ENCODE data around the gene MOAP1. TPM values are rescaled to one million over a fixed set of nuclear protein-coding genes. Genes with fewer than 3 reads are reported as not detected.
"Not testable (repeated sequence)": the region's sequence is repeated elsewhere in the genome, so short reads cannot be mapped to it uniquely, and the experiment has no call there.

The MOAP1 gene
- total RNA-seq, 5 donors from 2014 or later (not counting 1 experiment from before 2014, with no cell fraction given): 45.1 to 96.8 (median 47.9) TPM

DNA sequence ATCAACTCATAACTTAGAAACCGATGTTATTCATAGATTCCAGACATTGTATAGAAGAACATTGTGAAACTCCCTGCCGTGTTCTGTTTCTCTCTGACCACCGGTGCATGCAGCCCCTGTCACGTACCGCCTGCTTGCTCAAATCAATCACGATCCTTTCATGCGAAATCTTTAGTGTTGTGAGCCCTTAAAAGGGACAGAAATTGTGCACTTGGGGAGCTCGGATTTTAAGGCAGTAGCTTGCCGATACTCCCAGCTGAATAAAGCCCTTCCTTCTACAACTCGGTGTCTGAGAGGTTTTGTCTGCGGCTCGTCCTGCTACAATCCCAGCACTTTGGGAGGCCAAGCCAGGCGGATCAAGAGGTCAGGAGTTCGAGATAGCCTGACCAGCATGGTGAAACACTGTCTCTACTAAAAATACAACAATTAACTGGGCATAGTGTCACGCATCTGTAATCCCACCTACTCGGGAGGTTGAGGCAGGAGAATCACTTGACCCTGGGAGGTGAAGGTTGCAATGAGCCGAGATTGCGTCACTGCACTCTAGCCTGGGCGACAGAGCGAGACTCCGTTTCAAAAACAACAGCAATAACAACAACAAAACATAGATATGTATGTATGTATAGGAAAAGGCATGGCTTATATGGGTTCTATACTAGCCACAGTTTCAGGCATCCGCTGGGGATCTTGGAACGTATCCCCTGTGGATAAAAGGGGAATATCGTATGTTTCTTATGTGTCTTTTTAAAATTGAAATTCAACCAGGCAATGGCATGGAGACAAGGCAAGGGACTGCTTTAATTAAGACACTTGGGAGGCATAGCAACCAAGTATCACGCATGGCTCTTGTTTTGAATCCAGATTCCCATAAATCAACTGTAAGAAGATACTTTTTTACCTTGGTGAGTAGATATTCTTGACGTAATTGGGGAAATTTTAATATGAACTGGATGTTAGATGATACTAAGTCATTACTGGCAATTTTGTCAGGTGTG, 19.1 kb downstream of the MOAP1 start:
- H3K9me3 ChIP-seq; H3K36me3 ChIP-seq (ENCODE audit: control insufficient read depth in 2 of 2, extremely low read depth in 1 of 2, insufficient read depth in 1 of 2, low read length in 1 of 2); H3K27me3 Mint-ChIP-seq; ATAC-seq (replicated peaks in 1 of 4); H3K27ac ChIP-seq (ENCODE audit: low read length); H3K4me3 ChIP-seq (ENCODE audit: control insufficient read depth in 1 of 2, extremely low read depth in 1 of 2, low read length in 1 of 2); POLR2A ChIA-PET; CTCF ChIA-PET; DNase-seq; H3K27me3 ChIP-seq (replicated peaks in 1 of 2; ENCODE audit: control insufficient read depth in 2 of 2, extremely low read depth in 1 of 2, insufficient read depth in 2 of 2, low read length in 1 of 2); H3K36me3 Mint-ChIP-seq; H3K9me3 Mint-ChIP-seq; H3K4me1 ChIP-seq (ENCODE audit: control insufficient read depth in 1 of 2, extremely low read depth in 1 of 2, insufficient read depth in 2 of 2, low read length in 2 of 2); H3K4me3 Mint-ChIP-seq; H3K27ac Mint-ChIP-seq; H3K4me1 Mint-ChIP-seq: not testable (repeated sequence)
- WGBS (ENCODE audit: insufficient coverage): 86% methylated on average over 7 of the region's 26 CpGs

DNA sequence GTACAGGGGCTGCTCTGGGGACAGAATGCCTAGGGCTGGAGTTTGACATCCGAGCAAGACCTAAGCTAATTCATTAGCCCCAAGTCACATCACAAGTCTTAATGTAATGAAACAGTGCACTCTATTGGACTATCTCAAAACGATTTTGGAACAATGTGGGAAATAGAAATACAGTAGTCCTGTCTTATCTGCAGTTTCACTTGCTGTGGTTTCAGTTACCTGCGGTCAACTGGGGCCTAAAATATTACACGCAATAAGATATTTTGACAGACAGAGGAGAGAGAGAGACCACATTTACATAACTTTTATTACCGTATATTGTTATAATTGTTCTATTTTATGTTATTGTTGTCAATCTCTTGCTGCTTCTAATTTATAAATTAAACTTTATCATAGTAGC, 21.1 kb downstream of the MOAP1 start:
- no peaks in the 10 kb centered on the region for H3K9me3 ChIP-seq
- Mint-ChIP-seq H3K4me3 (no peak overlapping the region), H3K36me3 (no peaks in the 10 kb centered on the region), H3K27me3 (no peaks in the 10 kb centered on the region), H3K4me1 (no peaks in the 10 kb centered on the region), H3K9me3 (no peaks in the 10 kb centered on the region), H3K27ac (no peak overlapping the region)
- ChIA-PET POLR2A (interaction anchor here in 1 of 2 donors (0.6 kb wide), 1 partner anchor 15 kb away, joined by 7 read pairs; no protein-coding TSS in a partner anchor), CTCF (interaction anchor here (0.8 to 1.0 kb wide), 2 partner anchors 12 to 229 kb away, joined by 3 read pairs; no protein-coding TSS in a partner anchor)
- H3K4me3 ChIP-seq (ENCODE audit: control insufficient read depth in 1 of 2, extremely low read depth in 1 of 2, low read length in 1 of 2): no peak overlapping the region
- H3K27me3 ChIP-seq (replicated peaks in 1 of 2; ENCODE audit: control insufficient read depth in 2 of 2, extremely low read depth in 1 of 2, insufficient read depth in 2 of 2, low read length in 1 of 2): no peaks in the 10 kb centered on the region
- H3K4me1 ChIP-seq (ENCODE audit: control insufficient read depth in 1 of 2, extremely low read depth in 1 of 2, insufficient read depth in 2 of 2, low read length in 2 of 2): no peaks in the 10 kb centered on the region
- WGBS (ENCODE audit: insufficient coverage): no CpG with 5 or more reads among the region's 5 CpGs
- ATAC-seq (replicated peaks in 1 of 4) (no peak), DNase-seq (no peak)
- no peaks in the 10 kb centered on the region for H3K36me3 ChIP-seq (ENCODE audit: control insufficient read depth in 2 of 2, extremely low read depth in 1 of 2, insufficient read depth in 1 of 2, low read length in 1 of 2)
- H3K27ac ChIP-seq (ENCODE audit: low read length): no peak overlapping the region

GRCh38 chr14:93161411-93161940, 23.2 kb downstream of the MOAP1 start:
- Mint-ChIP-seq H3K4me3 (no peak overlapping the region), H3K27me3 (no peaks in the 10 kb centered on the region), H3K9me3 (no peaks in the 10 kb centered on the region), H3K4me1 (no peaks in the 10 kb centered on the region), H3K27ac (no peak overlapping the region), H3K36me3 (no peaks in the 10 kb centered on the region)
- no peak for ATAC-seq (replicated peaks in 1 of 4)
- H3K27ac ChIP-seq (ENCODE audit: low read length): no peak overlapping the region
- 64% methylated on average over 3 of the region's 4 CpGs for WGBS (ENCODE audit: insufficient coverage)
- H3K4me1 ChIP-seq (ENCODE audit: control insufficient read depth in 1 of 2, extremely low read depth in 1 of 2, insufficient read depth in 2 of 2, low read length in 2 of 2): no peaks in the 10 kb centered on the region
- no peaks in the 10 kb centered on the region for H3K36me3 ChIP-seq (ENCODE audit: control insufficient read depth in 2 of 2, extremely low read depth in 1 of 2, insufficient read depth in 1 of 2, low read length in 1 of 2)
- H3K27me3 ChIP-seq (replicated peaks in 1 of 2; ENCODE audit: control insufficient read depth in 2 of 2, extremely low read depth in 1 of 2, insufficient read depth in 2 of 2, low read length in 1 of 2): no peaks in the 10 kb centered on the region
- ChIA-PET CTCF (no interaction called here), POLR2A (no interaction called here)
- H3K9me3 ChIP-seq: no peaks in the 10 kb centered on the region
- no peak overlapping the region for H3K4me3 ChIP-seq (ENCODE audit: control insufficient read depth in 1 of 2, extremely low read depth in 1 of 2, low read length in 1 of 2)
- no peak for DNase-seq

DNA sequence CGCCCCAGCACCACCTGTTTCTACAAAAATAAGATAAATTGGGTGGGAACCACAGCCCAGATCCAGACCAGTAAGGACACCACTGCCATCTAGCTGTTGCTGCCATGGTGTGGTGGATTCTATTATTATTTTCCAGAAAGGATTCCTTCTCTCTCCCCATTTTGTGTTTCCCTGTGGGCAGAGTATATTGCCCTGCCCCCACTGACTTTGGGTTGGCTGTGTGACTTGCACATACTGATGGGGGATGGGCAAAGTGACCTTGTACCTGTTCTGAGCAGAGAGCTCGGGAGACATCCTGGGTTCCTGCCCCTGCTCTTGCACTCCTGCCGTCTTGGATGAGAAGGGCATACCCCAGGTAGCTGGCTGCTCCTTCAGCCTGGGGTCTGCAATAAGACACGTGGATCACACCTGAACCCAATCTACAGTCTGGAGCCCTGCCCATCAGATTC, 24.3 kb downstream of the MOAP1 start:
- H3K9me3 ChIP-seq: no peaks in the 10 kb centered on the region
- POLR2A ChIA-PET: no interaction called here
- H3K4me1 ChIP-seq (ENCODE audit: control insufficient read depth in 1 of 2, extremely low read depth in 1 of 2, insufficient read depth in 2 of 2, low read length in 2 of 2): no peaks in the 10 kb centered on the region
- no peaks in the 10 kb centered on the region for H3K36me3 Mint-ChIP-seq
- CTCF ChIA-PET: no interaction called here
- no peak for DNase-seq
- H3K9me3 Mint-ChIP-seq: no peaks in the 10 kb centered on the region
- no peak overlapping the region for H3K27ac ChIP-seq (ENCODE audit: low read length)
- peak overlapping the region in 1 of 2 donors; percentile 36 for H3K27ac Mint-ChIP-seq
- H3K36me3 ChIP-seq (ENCODE audit: control insufficient read depth in 2 of 2, extremely low read depth in 1 of 2, insufficient read depth in 1 of 2, low read length in 1 of 2): no peaks in the 10 kb centered on the region
- no peak overlapping the region for H3K4me3 ChIP-seq (ENCODE audit: control insufficient read depth in 1 of 2, extremely low read depth in 1 of 2, low read length in 1 of 2)
- H3K4me3 Mint-ChIP-seq: no peak overlapping the region
- H3K4me1 Mint-ChIP-seq: no peaks in the 10 kb centered on the region
- no peaks in the 10 kb centered on the region for H3K27me3 ChIP-seq (replicated peaks in 1 of 2; ENCODE audit: control insufficient read depth in 2 of 2, extremely low read depth in 1 of 2, insufficient read depth in 2 of 2, low read length in 1 of 2)
- no peaks in the 10 kb centered on the region for H3K27me3 Mint-ChIP-seq
- ATAC-seq (replicated peaks in 1 of 4): peak in 1 of 4 experiments; percentile 29
- WGBS (ENCODE audit: insufficient coverage): 70% methylated on average over 3 of the region's 4 CpGs

DNA sequence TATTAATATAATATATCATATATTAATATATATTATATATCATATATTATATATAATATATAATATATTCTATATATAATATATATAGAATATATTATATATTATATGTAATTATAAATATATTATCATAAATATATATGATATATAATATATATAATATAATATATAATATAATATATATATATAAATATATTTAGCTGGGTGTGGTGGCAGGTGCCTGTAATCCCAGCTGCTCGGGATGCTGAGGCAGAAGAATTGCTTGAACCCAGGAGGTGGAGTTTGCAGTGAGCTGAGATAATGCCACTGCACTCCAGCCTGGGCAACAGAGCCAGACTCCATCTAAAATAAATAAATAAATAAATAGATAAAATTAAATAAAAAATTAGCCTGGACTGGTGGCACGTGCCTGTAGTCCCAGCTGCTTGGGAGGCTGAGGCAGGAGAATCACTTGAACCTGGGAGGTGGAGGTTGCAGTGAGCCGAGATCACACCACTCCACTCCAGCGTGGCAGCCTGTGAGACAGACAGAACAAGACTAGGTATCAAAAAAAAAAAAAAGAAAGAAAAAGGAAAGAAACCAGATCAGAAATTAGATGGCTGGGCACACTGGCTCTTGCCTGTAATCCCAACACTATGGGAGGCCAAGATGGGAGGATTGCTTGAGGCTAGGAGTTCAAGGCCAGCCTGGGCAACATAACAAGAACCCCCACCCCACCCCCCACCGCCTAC, 24.9 kb downstream of the MOAP1 start:
- H3K36me3 ChIP-seq (ENCODE audit: control insufficient read depth in 2 of 2, extremely low read depth in 1 of 2, insufficient read depth in 1 of 2, low read length in 1 of 2); H3K27ac ChIP-seq (ENCODE audit: low read length); CTCF ChIA-PET; H3K4me1 ChIP-seq (ENCODE audit: control insufficient read depth in 1 of 2, extremely low read depth in 1 of 2, insufficient read depth in 2 of 2, low read length in 2 of 2); H3K27ac Mint-ChIP-seq; H3K36me3 Mint-ChIP-seq; H3K27me3 ChIP-seq (replicated peaks in 1 of 2; ENCODE audit: control insufficient read depth in 2 of 2, extremely low read depth in 1 of 2, insufficient read depth in 2 of 2, low read length in 1 of 2); H3K4me3 ChIP-seq (ENCODE audit: control insufficient read depth in 1 of 2, extremely low read depth in 1 of 2, low read length in 1 of 2); H3K9me3 Mint-ChIP-seq; DNase-seq; ATAC-seq (replicated peaks in 1 of 4); H3K27me3 Mint-ChIP-seq; H3K9me3 ChIP-seq; H3K4me1 Mint-ChIP-seq; H3K4me3 Mint-ChIP-seq; POLR2A ChIA-PET: not testable (repeated sequence)
- WGBS (ENCODE audit: insufficient coverage): no CpG with 5 or more reads among the region's 5 CpGs

DNA sequence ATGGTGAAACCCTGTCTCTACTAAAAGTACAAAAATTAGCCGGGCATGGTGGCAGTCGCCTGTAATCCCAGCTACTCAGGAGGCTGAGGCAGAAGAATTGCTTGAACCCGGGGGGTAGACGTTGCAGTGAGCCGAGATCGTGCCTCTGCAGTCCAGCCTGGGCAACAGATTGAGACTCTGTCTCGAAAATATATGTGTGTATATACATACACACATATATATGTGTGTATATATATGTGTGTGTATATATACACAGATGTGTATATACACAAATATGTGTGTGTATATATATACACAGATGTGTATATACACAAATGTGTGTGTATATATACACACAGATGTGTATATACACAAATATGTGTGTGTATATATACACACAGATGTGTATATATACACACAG, 26.3 kb downstream of the MOAP1 start:
- H3K27ac ChIP-seq (ENCODE audit: low read length); ATAC-seq (replicated peaks in 1 of 4); H3K27me3 Mint-ChIP-seq; DNase-seq; H3K4me3 ChIP-seq (ENCODE audit: control insufficient read depth in 1 of 2, extremely low read depth in 1 of 2, low read length in 1 of 2); H3K36me3 ChIP-seq (ENCODE audit: control insufficient read depth in 2 of 2, extremely low read depth in 1 of 2, insufficient read depth in 1 of 2, low read length in 1 of 2); POLR2A ChIA-PET; H3K4me1 Mint-ChIP-seq; H3K9me3 Mint-ChIP-seq; H3K4me1 ChIP-seq (ENCODE audit: control insufficient read depth in 1 of 2, extremely low read depth in 1 of 2, insufficient read depth in 2 of 2, low read length in 2 of 2); H3K9me3 ChIP-seq; H3K4me3 Mint-ChIP-seq; H3K27me3 ChIP-seq (replicated peaks in 1 of 2; ENCODE audit: control insufficient read depth in 2 of 2, extremely low read depth in 1 of 2, insufficient read depth in 2 of 2, low read length in 1 of 2); H3K27ac Mint-ChIP-seq; H3K36me3 Mint-ChIP-seq: not testable (repeated sequence)
- CTCF ChIA-PET: interaction anchor here in 1 of 2 donors (1.0 kb wide), 1 partner anchor 12 kb away, joined by 3 read pairs; no protein-coding TSS in a partner anchor
- 73% methylated on average over 2 of the region's 7 CpGs for WGBS (ENCODE audit: insufficient coverage)
